ENCODE results near the gene PYGL. TPM values are rescaled to one million over a fixed set of nuclear protein-coding genes. Genes with fewer than 3 reads are reported as not detected.
A peak's percentile ranks its signal among the peaks of the same experiment; 100 is the strongest.
"Not testable (repeated sequence)": the region's sequence is repeated elsewhere in the genome, so short reads cannot be mapped to it uniquely, and the experiment has no call there.

The PYGL gene
- total RNA-seq, 2 donors from 2014 or later, result 7.0 to 27.1 TPM

DNA sequence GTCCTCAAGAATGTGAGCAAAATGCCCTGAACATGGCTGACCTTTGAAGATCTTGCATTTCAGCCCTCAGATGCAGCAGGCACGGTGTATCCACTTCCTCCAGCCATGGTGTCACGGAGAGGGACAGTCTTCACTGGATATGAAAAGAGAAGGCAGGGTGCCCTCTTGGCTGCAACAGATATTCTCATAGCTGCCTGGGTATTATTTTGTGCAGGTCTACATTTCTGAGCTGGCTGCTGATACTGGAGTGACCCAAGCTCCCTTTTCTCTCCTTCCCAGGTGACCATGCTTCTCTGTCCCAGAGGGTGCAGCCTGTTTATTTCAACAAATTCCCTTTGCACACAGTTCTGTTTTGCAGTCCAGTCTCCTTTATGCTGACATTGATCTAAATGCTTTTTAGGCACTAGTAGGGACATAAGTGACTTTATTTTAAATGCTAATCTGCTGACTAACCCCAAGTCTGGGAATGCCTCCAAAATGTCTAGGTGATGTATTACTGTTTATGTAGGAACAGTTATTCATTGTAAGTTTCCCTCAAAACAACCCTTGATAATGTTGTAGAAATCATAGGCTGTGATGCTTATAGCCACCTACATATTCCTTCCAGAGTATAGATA is 17.4 kb upstream of the PYGL start:
- no peaks in the 10 kb centered on the region for H3K4me1 ChIP-seq
- no peaks in the 10 kb centered on the region for H3K9me3 ChIP-seq
- no peak for TF ChIP-seq CTCF (IDR thresholded peaks at IDR 0.05)
- H3K4me3 ChIP-seq, result no peak overlapping the region
- no peak for DNase-seq (ENCODE audit: low spot score)
- H3K27ac ChIP-seq, result no peak overlapping the region
- no peaks in the 10 kb centered on the region for H3K36me3 ChIP-seq
- no peaks in the 10 kb centered on the region for H3K27me3 ChIP-seq

DNA sequence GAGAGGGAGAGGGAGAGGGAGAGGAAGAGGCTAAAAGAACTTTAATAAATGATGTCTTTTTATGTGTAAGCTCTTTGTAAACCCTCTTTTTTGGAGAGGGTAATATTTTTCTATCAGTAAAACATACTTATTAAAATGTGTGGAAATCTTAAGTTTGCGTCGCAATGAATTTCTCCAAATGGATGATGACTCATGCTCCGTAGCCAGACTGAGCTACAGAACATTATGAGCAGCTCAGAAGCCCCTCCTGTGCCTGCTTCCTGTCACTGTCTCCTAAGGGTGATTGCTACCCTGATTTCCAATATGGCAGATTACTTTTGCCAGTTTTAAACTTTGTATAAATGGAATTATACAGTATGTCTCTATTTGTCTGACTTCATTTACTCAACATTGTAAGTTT is 13.0 kb upstream of the PYGL start:
- TF ChIP-seq CTCF (IDR thresholded peaks at IDR 0.05), result no peak
- no peaks in the 10 kb centered on the region for H3K4me1 ChIP-seq
- H3K36me3 ChIP-seq, result no peaks in the 10 kb centered on the region
- no peak for DNase-seq (ENCODE audit: low spot score)
- no peak overlapping the region for H3K4me3 ChIP-seq
- H3K27ac ChIP-seq, result no peak overlapping the region
- no peaks in the 10 kb centered on the region for H3K9me3 ChIP-seq
- H3K27me3 ChIP-seq, result no peaks in the 10 kb centered on the region

GRCh38 chr14:50956421-50956820 is 12.1 kb upstream of the PYGL start:
- H3K9me3 ChIP-seq; H3K36me3 ChIP-seq; DNase-seq (ENCODE audit: low spot score); H3K4me3 ChIP-seq; H3K27me3 ChIP-seq; H3K4me1 ChIP-seq; H3K27ac ChIP-seq: not testable (repeated sequence)

GRCh38 chr14:50955373-50956043 is 11.2 kb upstream of the PYGL start:
- H3K4me3 ChIP-seq, result no peak overlapping the region
- no peaks in the 10 kb centered on the region for H3K9me3 ChIP-seq
- no peaks in the 10 kb centered on the region for H3K36me3 ChIP-seq
- peak overlapping the region in 1 of 2 donors; percentile 10 for H3K27ac ChIP-seq
- H3K27me3 ChIP-seq, result no peaks in the 10 kb centered on the region
- peak; percentile 71 for DNase-seq (ENCODE audit: low spot score)
- no peaks in the 10 kb centered on the region for H3K4me1 ChIP-seq
- no peak for TF ChIP-seq CTCF (IDR thresholded peaks at IDR 0.05)

DNA sequence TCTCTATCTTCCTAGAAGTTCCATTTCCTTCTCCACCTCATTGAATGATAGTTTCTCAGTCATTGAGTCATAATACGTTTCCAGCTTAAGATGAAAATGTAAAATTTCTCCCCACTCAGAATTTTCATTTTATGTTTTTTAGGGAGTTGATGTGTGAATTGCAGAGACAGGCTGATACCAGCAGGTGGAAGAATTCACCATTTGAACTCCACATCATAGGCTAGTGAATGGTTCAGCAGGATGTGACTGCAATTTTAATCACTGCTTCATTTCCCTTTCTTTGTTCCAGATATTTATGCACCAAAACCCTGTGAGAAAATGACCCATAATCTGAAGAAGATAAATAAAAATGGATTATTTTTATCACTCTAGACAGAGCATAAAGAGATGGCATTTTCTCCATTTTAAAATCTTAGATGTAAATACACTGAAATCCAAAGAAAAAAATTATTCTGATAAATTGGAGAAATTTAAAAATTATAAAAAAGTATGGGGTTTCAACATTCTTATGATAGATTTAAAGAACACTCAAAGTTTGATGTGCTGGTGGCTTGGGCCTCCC is 10.6 kb upstream of the PYGL start:
- Histone ChIP-seq H3K27ac (peak overlapping the region in 1 of 2 donors; percentile 10), H3K4me3 (no peak overlapping the region), H3K36me3 (no peaks in the 10 kb centered on the region), H3K9me3 (no peaks in the 10 kb centered on the region), H3K27me3 (no peaks in the 10 kb centered on the region), H3K4me1 (no peaks in the 10 kb centered on the region)
- TF ChIP-seq CTCF (IDR thresholded peaks at IDR 0.05), result peak; percentile 23 to 72
- DNase-seq (ENCODE audit: low spot score), result no peak

- TF ChIP-seq CTCF (IDR thresholded peaks at IDR 0.05), result no peak
- H3K27ac ChIP-seq, result no peak overlapping the region
- H3K4me3 ChIP-seq, result no peak overlapping the region
- no peaks in the 10 kb centered on the region for H3K9me3 ChIP-seq
- H3K4me1 ChIP-seq, result no peaks in the 10 kb centered on the region
- H3K36me3 ChIP-seq, result no peaks in the 10 kb centered on the region
- no peaks in the 10 kb centered on the region for H3K27me3 ChIP-seq
- no peak for DNase-seq (ENCODE audit: low spot score)
Measured at GRCh38 chr14:50953502-50953901, 9.2 kb upstream of the PYGL start.
